HepG2 (cell line): Measurements from ENCODE around the gene HAUS1. TPM values are rescaled to one million over a fixed set of nuclear protein-coding genes. Genes with fewer than 3 reads are reported as not detected.

Source experiments
- CAMTA2 ChIP-seq: sonication (generic); formaldehyde crosslinking; IDR thresholded peaks from 2 replicates; pipeline ENCODE4 v1.4.0; 2020; ENCODE audit warnings: mild to moderate bottlenecking, missing genetic modification reagents, borderline replicate concordance
- CCDC6 ChIP-seq: sonication (generic); formaldehyde crosslinking; IDR thresholded peaks from 2 replicates; pipeline ENCODE4 v1.8.1; 2022; ENCODE audit warnings: mild to moderate bottlenecking, missing genetic modification reagents, moderate library complexity
- DNMT1 ChIP-seq: sonication (generic); formaldehyde crosslinking; IDR thresholded peaks from 2 replicates; pipeline ENCODE4 v1.5.1; 2020; ENCODE audit warnings: mild to moderate bottlenecking, missing genetic modification reagents
- KAT2B ChIP-seq: fragments of 150-350 bp; IDR thresholded peaks from 2 replicates; pipeline ENCODE4 v1.6.1; 2014; ENCODE audit warnings: low read depth, low read length, borderline replicate concordance
- KMT2B ChIP-seq: IDR thresholded peaks from 2 replicates; pipeline ENCODE4 v1.6.1; 2016; ENCODE audit warnings: missing genetic modification reagents, missing compliant biosample characterization
- MAFG ChIP-seq: sonication (generic); formaldehyde crosslinking; IDR thresholded peaks from 2 replicates; pipeline ENCODE4 v1.5.1; 2020; ENCODE audit warnings: mild to moderate bottlenecking, missing genetic modification reagents
- MED8 ChIP-seq: sonication (generic); formaldehyde crosslinking; IDR thresholded peaks from 2 replicates; pipeline ENCODE4 v1.8.1; 2023; ENCODE audit warnings: mild to moderate bottlenecking, missing genetic modification reagents; ENCODE audit not compliant: insufficient replicate concordance
- MEF2D ChIP-seq: sonication (generic); formaldehyde crosslinking; IDR thresholded peaks from 2 replicates; pipeline ENCODE4 v1.5.1; 2020; ENCODE audit warnings: mild to moderate bottlenecking, missing genetic modification reagents
- MYC ChIP-seq: sonication (generic); formaldehyde crosslinking; IDR thresholded peaks from 2 replicates; pipeline ENCODE4 v1.9.0; 2021; ENCODE audit warnings: missing genetic modification reagents, borderline replicate concordance
- RFX5 ChIP-seq: IDR thresholded peaks from 2 replicates; pipeline ENCODE4 v1.6.1; 2011; ENCODE audit warnings: low read depth, low read length, improper control_type of control experiment
- RXRA ChIP-seq: sonication (generic); formaldehyde crosslinking; IDR thresholded peaks from 2 replicates; pipeline ENCODE4 v1.5.1; 2020; ENCODE audit warnings: missing genetic modification reagents
- SKIL ChIP-seq: sonication (generic); formaldehyde crosslinking; IDR thresholded peaks from 2 replicates; pipeline ENCODE4 v1.8.0; 2022; ENCODE audit warnings: missing genetic modification reagents, mild to moderate bottlenecking, moderate library complexity, borderline replicate concordance
- SSRP1 ChIP-seq: IDR thresholded peaks from 2 replicates; pipeline ENCODE4 v1.6.1; 2016; ENCODE audit warnings: control low read depth
- TBX3 ChIP-seq: fragments of 450-650 bp; IDR thresholded peaks from 2 replicates; pipeline ENCODE4 v1.6.1; 2017; ENCODE audit warnings: antibody characterized with exemption, mild to moderate bottlenecking, inconsistent platforms, borderline replicate concordance
- XRCC5 ChIP-seq: fragments of 200-400 bp; formaldehyde crosslinking; optimal IDR thresholded peaks from 2 replicates; pipeline ENCODE3; 2017; ENCODE audit warnings: mild to moderate bottlenecking, low read length
- ZBTB25 ChIP-seq: IDR thresholded peaks from 2 replicates; pipeline ENCODE4 v1.6.1; 2018; ENCODE audit warnings: missing genetic modification reagents
- ZFY ChIP-seq: sonication (generic); formaldehyde crosslinking; IDR thresholded peaks from 2 replicates; pipeline ENCODE4 v1.4.0; 2020; ENCODE audit warnings: missing genetic modification reagents
- ZMYM4 ChIP-seq: sonication (generic); formaldehyde crosslinking; IDR thresholded peaks from 2 replicates; pipeline ENCODE4 v1.8.1; 2023; ENCODE audit warnings: mild to moderate bottlenecking, missing genetic modification reagents
- ZNF180 ChIP-seq: sonication (generic); formaldehyde crosslinking; IDR thresholded peaks from 2 replicates; pipeline ENCODE4 v1.4.0; 2020; ENCODE audit warnings: low read depth, missing genetic modification reagents, borderline replicate concordance
- ZNF256 ChIP-seq: sonication (generic); formaldehyde crosslinking; conservative IDR thresholded peaks from 2 replicates; pipeline ENCODE4 v1.4.0; 2020; ENCODE audit warnings: missing genetic modification reagents
- ZNF337 ChIP-seq: sonication (generic); formaldehyde crosslinking; IDR thresholded peaks from 2 replicates; pipeline ENCODE4 v1.5.1; 2020; ENCODE audit warnings: missing genetic modification reagents, low read depth, mild to moderate bottlenecking, borderline replicate concordance
- ZNF776 ChIP-seq: sonication (generic); formaldehyde crosslinking; IDR thresholded peaks from 2 replicates; pipeline ENCODE4 v1.4.0; 2020; ENCODE audit warnings: mild to moderate bottlenecking, missing genetic modification reagents
- polyA plus RNA-seq, 8 experiments: library from polyadenylated mRNA; depleted of rRNA in 3 of 8; stranded (reverse) in 7 of 8; unstranded in 1 of 8; fragments of >200 nt; fragmentation: Illumina TruSeq in 4 of 8; extraction: Trizol in 4 of 8; gene quantifications; 2 replicates each; pipeline versions ENCODE4 v1.2.1 to v1.2.3, GENCODE V29; 2011 to 2016; ENCODE audit warnings: low read depth in 4 of 8, missing spikeins in 1 of 8, mixed read lengths in 1 of 8; ENCODE audit not compliant: insufficient read depth in 1 of 8
- total RNA-seq, 5 experiments: library from RNA; depleted of rRNA; stranded (reverse); fragments of >200 nt; fragmentation: Illumina TruSeq; extraction: Trizol; gene quantifications; 2 replicates each; pipeline ENCODE4 v1.2.3, GENCODE V29; 2016; ENCODE audit warnings: low read depth in 1 of 5
- TF ChIP-seq, protein P1 (sequence below): sonication (generic); formaldehyde crosslinking; IDR thresholded peaks from 2 replicates; pipeline ENCODE4 v1.5.0; 2020; ENCODE audit warnings: missing genetic modification reagents, mild to moderate bottlenecking, borderline replicate concordance
- TF ChIP-seq, protein P2 (sequence below): sonication (generic); formaldehyde crosslinking; IDR thresholded peaks from 2 replicates; pipeline ENCODE4 v1.5.0; 2020; ENCODE audit warnings: mild to moderate bottlenecking, missing genetic modification reagents, moderate library complexity

The HAUS1 gene
- total and polyA plus RNA-seq, 2 of the 13 experiments (the other 11 are each of a cell fraction or from before 2014, with no cell fraction given) = 20.6 to 59.2 TPM

- TF ChIP-seq ZBTB25 (CRISPR knock-in tag) (no peak), RXRA (CRISPR knock-in tag) (peak; percentile 71; the same call in 1 of the 2 replicates), ZNF337 (CRISPR knock-in tag) (peak; percentile 78; the same call in 1 of the 2 replicates), MED8 (CRISPR knock-in tag) (peak; percentile 77), MEF2D (CRISPR knock-in tag) (0 out of 2 replicates have a peak, but pooled peaks have one; percentile 22), CAMTA2 (CRISPR knock-in tag) (no peak), CCDC6 (CRISPR knock-in tag) (peak; percentile 80; the same call in 1 of the 2 replicates), SSRP1 (CRISPR knock-in tag) (no peak), DNMT1 (CRISPR knock-in tag) (0 out of 2 replicates have a peak, but pooled peaks have one; percentile 21), ZMYM4 (CRISPR knock-in tag) (peak; percentile 82; the same call in 1 of the 2 replicates), KAT2B (no peak), RFX5 (no peak), MAFG (no peak), ZNF776 (CRISPR knock-in tag) (peak; percentile 36; the same call in 1 of the 2 replicates), ZNF256 (CRISPR knock-in tag) (no peak), TBX3 (no peak), ZNF180 (CRISPR knock-in tag) (no peak), KMT2B (peak; percentile 91), SKIL (no peak), MYC (peak; percentile 88), XRCC5 (peak; percentile 68), ZFY (peak; percentile 95)
- TF ChIP-seq, protein P1, sequence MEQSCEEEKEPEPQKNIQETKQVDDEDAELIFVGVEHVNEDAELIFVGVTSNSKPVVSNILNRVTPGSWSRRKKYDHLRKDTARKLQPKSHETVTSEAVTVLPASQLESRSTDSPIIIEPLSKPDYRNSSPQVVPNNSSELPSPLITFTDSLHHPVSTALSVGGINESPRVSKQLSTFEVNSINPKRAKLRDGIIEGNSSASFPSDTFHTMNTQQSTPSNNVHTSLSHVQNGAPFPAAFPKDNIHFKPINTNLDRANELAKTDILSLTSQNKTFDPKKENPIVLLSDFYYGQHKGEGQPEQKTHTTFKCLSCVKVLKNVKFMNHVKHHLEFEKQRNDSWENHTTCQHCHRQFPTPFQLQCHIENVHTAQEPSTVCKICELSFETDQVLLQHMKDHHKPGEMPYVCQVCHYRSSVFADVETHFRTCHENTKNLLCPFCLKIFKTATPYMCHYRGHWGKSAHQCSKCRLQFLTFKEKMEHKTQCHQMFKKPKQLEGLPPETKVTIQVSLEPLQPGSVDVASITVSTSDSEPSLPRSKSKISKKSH (CRISPR knock-in tag) = peak; percentile 87
- TF ChIP-seq, protein P2, sequence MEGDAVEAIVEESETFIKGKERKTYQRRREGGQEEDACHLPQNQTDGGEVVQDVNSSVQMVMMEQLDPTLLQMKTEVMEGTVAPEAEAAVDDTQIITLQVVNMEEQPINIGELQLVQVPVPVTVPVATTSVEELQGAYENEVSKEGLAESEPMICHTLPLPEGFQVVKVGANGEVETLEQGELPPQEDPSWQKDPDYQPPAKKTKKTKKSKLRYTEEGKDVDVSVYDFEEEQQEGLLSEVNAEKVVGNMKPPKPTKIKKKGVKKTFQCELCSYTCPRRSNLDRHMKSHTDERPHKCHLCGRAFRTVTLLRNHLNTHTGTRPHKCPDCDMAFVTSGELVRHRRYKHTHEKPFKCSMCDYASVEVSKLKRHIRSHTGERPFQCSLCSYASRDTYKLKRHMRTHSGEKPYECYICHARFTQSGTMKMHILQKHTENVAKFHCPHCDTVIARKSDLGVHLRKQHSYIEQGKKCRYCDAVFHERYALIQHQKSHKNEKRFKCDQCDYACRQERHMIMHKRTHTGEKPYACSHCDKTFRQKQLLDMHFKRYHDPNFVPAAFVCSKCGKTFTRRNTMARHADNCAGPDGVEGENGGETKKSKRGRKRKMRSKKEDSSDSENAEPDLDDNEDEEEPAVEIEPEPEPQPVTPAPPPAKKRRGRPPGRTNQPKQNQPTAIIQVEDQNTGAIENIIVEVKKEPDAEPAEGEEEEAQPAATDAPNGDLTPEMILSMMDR (CRISPR knock-in tag) = peak; percentile 43
Measured at GRCh38 chr18:46097801-46098615, 6.2 kb upstream of the HAUS1 start, which contains the start of gene ATP5F1A (continued).
